ENCODE data around the gene GNA12.

- no peak for TF ChIP-seq REST (IDR thresholded peaks at IDR 0.05; ENCODE audit: insufficient read depth in 1 of 2, low read depth in 2 of 2, low read length in 2 of 2)
- TF ChIP-seq SIN3A (IDR thresholded peaks at IDR 0.05; ENCODE audit: borderline replicate concordance, insufficient read depth, low read length) = no peak
- no peak for TF ChIP-seq POLR2AphosphoS5 (IDR thresholded peaks at IDR 0.05; ENCODE audit: low read depth, low read length)
These were observed 21.0 kb downstream of the GNA12 start for GRCh38 chr7:2823130-2823529.

Measured in PFSK-1 (cell line).